ENCODE results near the gene SRGAP2B.
"Not testable (repeated sequence)": the region's sequence is repeated elsewhere in the genome, so short reads cannot be mapped to it uniquely, and the experiment has no call there.

- TF ChIP-seq CTCF (conservative IDR thresholded peaks at IDR 0.05); EZH2 (IDR thresholded peaks at IDR 0.05; ENCODE audit: low read depth): not testable (repeated sequence)
Observed at GRCh38 chr1:145027251-145027650, 67.9 kb downstream of the SRGAP2B start.

Measured in PC-9 (cell line).